NCI-H2227 treated with DMSO at 0.1 percent for 48 hours (cell line): ENCODE results near the gene PHACTR3.
"Not testable (repeated sequence)": the region's sequence is repeated elsewhere in the genome, so short reads cannot be mapped to it uniquely, and the experiment has no call there.

Experiments used
- DNase-seq: peaks from one replicate; lab custom pipeline; 2025; lab: John Stamatoyannopoulos, UW

Gene PHACTR3

GRCh38 chr20:59866338-59866737 is 262.0 kb downstream of the PHACTR3 start:
- no peak for DNase-seq

GRCh38 chr20:59871096-59871495 is 266.8 kb downstream of the PHACTR3 start:
- DNase-seq, result no peak

GRCh38 chr20:59873409-59873808 is 269.1 kb downstream of the PHACTR3 start:
- no peak for DNase-seq

GRCh38 chr20:59880198-59880597 is 275.9 kb downstream of the PHACTR3 start:
- DNase-seq, result no peak

GRCh38 chr20:59884494-59884893 is 280.2 kb downstream of the PHACTR3 start:
- no peak for DNase-seq

- no peak for DNase-seq
These were observed 283.7 kb downstream of the PHACTR3 start for GRCh38 chr20:59888050-59888449.

- DNase-seq, result not testable (repeated sequence)
These were observed 285.7 kb downstream of the PHACTR3 start for GRCh38 chr20:59890035-59890434.

- DNase-seq, result no peak
These were observed 287.2 kb downstream of the PHACTR3 start for GRCh38 chr20:59891581-59891980.

- DNase-seq, result no peak
These were observed 291.6 kb downstream of the PHACTR3 start for GRCh38 chr20:59895908-59896307.
